Stomach (tissue), 4 donors: ENCODE data around the gene TPH2.

Experiments used
- CTCF ChIP-seq, 7 experiments: fragments of 450-650 bp in 4 of 7; fragments of 200-600 bp in 3 of 7; sonication (generic) in 3 of 7; IDR thresholded peaks; one replicate each; pipeline ENCODE4 v1.5.1; 2016 to 2019; ENCODE audit warnings: antibody characterized with exemption in 7 of 7, control low read depth in 2 of 7, mild to moderate bottlenecking in 1 of 7
- POLR2A ChIP-seq, 4 donors: fragments of 450-650 bp; IDR thresholded peaks; one replicate each; pipeline ENCODE4 v1.6.1; 2016; ENCODE audit warnings: antibody characterized with exemption in 4 of 4, control low read depth in 2 of 4, mild to moderate bottlenecking in 1 of 4, moderate library complexity in 1 of 4
- POLR2AphosphoS5 ChIP-seq, 3 donors: sonication (generic); formaldehyde crosslinking; IDR thresholded peaks; one replicate each; pipeline ENCODE4 v1.6.1; 2016; ENCODE audit warnings: antibody characterized with exemption in 3 of 3

- no peak for TF ChIP-seq CTCF (IDR thresholded peaks at IDR 0.05)
- TF ChIP-seq POLR2A (IDR thresholded peaks at IDR 0.05): no peak
- TF ChIP-seq POLR2AphosphoS5 (IDR thresholded peaks at IDR 0.05): no peak
Observed at GRCh38 chr12:71950819-71951218, 12.2 kb downstream of the TPH2 start.
